HG02938 (cell line): ENCODE measurements around the gene LDLRAD4.

Experiments
- ATAC-seq: cut with Tn5 transposase; IDR thresholded peaks from one replicate; pipeline ENCODE4 v1.9.1; 2021; ENCODE audit warnings: mild to moderate bottlenecking, moderate library complexity; ENCODE audit not compliant: unreplicated experiment

LDLRAD4 gene

DNA sequence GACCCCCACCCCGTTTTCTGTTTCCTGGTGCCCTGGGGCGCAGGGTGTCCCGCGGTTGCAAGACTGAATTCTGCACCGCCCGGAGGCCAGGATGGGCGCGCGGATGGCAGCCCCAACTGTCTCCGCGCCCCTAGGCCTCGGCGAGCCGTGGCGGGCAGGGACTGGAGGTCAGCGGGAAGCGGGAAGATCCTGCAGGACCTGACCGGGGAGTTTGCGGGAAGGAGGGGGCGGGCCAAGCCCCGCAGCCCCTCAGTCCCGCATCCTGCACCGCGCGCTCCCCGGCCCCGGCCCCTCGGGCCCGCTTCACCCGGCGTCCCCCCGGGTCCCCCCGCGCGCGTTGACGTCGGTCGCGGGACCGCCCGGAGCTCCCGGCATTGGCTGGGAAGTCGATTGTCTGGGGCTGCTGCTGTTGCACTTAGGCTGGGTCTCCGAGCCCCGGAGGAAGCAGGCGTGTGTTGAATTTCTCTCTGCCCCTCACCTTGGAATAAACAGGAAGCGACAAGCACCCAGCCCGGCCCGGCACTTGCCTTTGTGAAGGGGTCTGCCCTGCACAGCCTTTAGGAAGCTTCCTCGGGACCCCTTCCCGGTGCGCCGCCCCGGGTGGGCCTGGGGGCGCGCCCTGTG, at the start of gene LDLRAD4:
LDLRAD4 (plus strand) TSS at position 393 of the 624 bp plus-strand sequence.
- ATAC-seq, result no peak

DNA sequence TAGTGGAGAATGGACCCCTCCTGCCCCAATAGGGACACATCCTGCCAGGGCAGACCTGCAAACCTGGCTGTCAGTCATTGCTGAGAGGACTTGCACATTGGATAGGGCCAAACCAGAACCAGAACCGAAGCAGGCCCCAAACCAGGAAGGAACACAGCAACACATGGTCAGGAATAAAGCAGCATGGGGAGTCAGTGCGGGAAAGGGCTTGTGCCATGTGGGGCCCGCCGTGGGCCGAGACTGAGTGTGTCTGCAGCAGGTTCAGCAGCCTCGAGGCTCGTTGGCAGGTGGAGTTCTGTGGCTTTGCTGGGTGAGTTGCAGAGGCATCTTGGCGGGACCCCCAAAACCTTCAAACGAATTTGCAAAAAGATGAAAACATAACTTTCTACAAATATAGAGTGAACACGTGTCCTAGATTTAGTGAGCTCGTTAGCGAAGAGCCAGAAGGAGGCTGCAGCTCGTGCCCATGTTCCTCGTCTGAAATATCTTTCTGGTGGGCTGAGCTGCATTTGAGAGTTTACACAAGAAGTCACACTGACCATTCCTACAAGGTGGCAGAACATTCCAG, 44.9 kb upstream of the LDLRAD4 start:
- ATAC-seq, result no peak

DNA sequence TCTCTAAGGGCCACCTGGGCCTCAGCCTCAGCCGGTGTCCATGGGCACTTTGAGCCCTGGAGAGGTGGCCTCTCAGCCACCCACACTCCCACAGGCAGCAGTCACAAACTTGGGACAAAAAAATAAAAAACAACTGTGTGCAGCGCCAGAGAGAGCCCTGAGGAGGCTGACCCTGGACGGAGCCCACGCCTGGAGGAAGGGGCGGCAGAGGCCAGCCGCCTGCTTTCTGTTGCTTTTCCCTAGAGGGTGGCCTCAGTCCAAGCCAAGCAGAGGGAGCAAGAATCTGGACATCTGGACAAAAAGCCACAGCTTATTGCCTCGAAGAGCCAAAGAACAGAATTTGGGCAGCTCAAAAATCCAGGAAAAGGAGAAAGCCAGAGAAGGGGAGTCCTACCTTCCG, 43.3 kb upstream of the LDLRAD4 start:
- ATAC-seq, result no peak

DNA sequence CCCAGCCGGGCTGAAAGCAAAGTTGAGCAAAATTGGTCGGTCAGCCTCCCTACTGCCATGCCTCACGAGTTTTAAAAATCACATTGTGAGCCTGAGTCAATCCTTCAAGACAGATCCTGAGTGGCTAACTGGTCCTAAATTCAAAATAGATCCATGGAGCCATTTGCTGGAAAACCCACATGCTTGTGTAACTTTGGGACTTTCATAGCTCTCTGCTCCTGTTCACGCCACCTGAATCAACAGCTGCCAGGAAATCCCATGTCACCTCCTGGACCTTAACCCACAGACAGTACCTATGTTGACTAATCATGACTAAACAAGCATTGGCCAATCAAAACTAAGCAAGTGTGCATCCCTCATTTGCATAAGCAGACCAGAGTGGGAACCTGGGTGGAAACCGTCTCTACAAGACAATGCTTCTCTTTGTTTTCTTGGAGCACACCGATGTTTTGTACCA, 42.8 kb upstream of the LDLRAD4 start:
- no peak for ATAC-seq

DNA sequence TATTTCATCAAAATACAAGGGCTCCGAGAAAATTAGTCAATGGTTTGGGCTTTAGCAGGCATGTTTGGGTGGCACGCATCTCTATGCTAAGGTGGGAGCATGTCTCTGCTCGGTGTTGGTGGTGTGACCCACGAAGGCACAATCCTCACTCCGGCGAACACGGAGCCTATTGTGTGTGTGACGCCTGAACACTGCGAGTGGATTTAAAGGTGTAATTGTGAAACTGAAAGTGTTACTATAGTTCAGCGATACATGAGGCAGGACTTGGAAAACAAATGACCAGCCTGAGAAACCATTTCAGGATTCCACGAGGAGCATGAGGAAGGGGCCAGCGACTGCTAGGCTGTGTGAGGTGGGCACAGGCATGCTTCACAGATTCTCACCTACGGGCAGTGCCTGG, 41.7 kb upstream of the LDLRAD4 start:
- ATAC-seq, result no peak

DNA sequence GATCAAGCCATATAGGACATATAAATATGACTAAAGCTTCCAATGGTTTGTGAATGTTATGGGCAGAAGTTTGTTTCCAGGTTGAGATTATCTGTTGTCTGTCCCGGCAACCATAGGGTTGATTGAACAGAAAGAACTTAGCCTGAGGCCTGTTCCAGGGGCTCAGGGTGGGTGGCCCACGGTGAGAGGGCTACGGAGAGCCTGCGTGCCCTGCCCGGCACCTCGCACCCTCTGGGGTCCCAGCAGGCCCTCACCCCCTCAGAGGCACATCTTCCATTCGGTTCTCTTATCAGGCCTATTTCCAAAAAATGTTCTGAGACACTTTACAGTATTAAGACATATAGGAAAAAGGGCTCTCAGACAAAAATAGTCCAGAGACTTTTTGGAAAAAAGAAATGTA, 40.4 kb upstream of the LDLRAD4 start:
- no peak for ATAC-seq

DNA sequence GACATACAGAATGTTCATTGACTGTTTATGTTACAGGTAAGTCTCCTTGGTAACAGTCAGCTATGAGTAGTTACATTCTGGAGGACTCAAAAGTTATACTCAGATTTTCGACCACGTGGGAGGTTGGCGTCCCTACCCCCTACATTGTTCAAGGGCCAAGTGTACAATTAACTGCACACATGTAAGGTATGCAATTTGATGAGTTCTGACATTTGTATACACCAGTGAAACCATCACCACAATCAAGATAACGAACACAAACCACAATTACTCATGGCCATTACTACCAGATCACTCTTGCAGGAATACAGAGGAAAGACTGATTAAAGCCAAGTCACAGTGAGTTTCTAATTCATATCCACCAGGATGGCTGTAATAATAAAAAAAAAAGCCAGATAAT, 39.6 kb upstream of the LDLRAD4 start:
- no peak for ATAC-seq

DNA sequence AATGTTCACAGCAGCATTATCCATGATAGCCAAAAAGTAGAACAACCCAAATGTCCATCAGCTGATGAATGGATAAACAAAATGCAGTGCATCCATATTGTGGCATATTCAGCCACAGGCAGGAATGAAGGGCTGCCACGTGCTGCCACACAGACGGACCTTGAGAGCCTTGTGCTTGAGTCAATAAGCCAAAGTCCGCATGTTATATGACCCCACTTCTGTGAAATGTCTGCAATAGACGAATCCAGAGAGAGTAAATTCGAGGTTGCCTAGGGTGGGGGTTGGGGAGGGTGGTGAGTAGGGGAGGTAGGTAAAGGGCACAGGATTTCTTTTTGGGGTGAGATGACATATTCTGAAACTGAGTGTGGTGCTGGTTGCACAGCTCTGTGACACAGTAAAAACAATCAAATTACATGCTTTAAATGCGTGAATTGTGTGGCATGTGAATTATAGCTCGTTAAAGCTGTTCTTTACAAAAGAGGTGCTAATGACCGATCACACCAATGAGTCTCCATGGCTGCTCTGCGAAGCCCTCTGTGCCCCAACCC, 38.9 kb upstream of the LDLRAD4 start:
- no peak for ATAC-seq

DNA sequence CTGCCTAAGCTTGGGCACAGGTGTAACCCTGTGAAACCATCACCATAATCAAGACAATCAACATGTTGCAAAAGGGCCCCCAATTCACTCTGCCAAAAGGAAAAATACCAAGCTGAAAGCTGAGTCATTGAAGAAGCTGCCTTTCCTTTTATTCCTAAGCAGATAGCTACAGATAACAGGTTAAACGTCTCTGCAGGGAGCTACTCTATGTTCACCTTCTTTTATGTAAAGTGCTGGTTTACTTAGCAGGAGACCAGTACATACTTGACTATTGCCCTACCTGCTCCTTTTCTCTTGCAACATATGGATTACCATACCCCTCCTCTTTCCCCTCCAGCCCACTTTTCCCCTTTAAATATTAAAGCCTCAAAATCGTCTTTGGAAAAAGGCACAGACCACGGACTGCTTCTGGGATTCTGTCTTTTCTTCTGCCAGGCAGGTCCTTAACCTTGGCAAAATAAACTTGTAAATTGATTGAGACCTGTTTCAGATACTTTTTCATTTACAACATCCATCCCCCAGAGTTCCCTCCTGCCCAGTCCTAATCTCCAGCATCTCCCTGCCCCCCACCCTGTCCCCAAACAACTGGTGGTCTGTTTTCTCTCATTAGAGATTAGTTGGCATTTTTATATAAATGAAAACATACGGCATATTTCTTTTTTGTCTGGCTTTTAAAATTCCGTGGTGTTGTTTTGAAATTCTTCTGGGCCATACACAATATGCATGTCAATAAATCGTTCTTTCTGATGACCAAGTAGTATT, 37.8 kb upstream of the LDLRAD4 start:
- no peak for ATAC-seq

DNA sequence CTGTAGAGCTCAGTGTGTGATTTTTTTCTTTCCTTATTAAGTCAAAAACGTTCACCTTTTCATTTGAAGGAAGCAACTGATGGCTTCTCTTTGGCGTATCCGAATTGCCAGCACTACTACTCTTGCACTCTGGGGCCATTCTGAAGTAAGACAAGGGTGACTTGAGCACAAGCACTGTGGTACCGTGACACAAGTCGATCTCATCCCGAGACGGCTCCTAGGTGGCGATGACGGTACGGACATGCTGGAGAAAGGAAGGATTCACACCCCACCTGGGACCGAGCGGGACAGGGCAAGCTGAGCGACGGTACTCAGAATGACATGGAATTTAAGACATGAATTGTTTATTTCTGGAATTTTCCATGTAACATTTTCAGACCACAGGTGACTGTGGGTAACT, 36.8 kb upstream of the LDLRAD4 start:
- no peak for ATAC-seq

DNA sequence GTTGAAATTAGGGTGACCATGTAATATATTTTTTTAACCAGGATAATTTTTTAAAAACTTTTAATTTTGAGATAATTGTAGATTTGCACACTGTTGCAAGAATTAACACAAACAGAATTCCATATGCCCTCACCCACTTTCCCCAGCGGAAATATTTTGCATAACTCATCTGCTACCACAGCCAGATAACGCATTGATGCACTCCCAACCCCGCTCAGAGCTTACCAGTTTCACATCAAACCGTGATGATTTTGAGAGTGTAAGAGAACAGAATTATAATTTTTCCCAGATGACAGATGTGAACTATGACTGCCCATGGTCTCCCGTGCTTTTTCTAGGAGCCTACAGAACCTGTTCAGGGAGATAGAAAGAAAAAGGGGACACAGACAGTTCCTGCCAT, 35.2 kb upstream of the LDLRAD4 start:
- ATAC-seq, result no peak

DNA sequence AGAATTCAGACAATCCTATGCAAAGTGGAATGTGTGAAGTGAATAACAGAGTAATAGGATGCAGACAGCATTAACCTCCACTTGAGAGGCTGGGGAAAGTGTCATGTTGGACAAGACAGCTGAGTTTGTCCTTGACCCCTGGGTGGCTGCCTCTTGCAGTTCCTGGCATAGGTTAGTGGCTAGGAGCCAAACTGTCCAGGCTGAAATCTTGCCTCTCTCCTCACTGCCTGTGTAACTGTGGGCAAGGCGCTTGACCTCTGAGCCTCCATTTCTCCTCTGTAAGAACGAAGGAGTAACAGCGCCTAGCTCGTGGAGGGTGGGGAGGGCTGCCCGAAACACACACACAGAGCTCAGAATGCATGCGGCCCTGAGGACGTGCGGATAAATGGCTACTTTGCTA, 34.8 kb upstream of the LDLRAD4 start:
- ATAC-seq, result no peak

DNA sequence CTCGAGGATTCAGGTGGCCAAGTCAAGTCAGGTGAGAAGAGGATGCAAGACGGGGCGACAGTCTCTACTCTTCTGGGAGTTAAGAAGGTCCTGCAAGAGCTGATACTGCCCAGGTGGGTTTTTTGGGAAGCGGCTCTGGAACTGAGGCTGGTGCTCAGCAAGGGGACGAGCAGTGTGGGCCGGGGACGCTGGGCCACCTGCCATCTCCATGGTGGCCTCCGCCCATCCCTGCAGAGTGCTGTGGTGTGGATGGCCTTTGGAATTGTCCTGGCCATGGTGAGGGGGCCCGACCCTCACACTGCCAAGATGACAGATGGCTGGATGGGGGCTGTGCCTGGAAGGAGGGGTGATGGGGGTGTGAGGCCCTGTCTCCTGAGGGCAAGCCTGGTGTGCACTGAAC, 34.2 kb upstream of the LDLRAD4 start:
- no peak for ATAC-seq

DNA sequence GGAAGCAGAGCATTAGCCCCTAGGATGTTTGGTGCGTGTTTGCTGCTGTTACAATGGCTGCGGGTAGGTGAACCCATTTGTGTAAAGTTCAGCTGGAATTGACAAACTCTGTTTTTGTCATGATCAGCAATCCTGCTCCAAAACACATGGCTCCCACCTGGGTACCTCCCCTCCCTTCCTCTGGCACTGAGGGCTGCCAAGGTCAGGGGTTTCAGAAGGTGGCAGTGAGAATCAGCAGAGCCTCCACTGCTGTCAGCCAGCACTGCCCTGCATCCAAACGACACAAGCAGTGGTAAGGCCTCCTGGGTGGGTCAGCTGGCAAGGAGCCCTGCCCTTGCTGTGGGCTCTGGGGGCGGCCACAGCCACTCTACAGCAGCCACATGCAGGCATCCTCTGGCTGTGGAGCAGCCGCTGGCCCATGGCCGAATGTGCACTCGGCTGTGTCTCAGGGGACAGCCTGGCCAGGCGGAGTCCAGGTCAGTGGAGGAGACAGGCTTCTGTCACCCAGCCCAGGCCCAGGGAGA, 32.8 kb upstream of the LDLRAD4 start:
- ATAC-seq, result no peak

DNA sequence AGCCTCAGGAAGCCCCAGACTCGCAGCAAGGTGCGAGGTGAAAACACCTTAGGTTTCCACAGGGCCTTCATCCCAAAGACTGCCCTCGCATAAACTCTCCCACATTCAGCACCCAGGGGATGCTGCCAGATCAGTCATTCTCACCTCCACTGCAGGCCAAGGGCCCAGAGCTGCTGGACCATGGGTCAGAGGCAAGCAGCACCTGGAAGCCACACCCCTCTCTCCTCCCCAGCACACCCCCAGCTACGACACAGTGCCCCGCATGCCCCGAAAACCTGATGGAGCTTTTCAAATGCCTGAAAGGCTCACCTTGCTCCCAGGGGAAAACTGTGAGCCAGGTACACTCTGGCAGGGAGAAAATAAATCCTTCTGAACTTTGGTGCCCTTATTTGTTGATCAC, 31.9 kb upstream of the LDLRAD4 start:
- ATAC-seq, result no peak

DNA sequence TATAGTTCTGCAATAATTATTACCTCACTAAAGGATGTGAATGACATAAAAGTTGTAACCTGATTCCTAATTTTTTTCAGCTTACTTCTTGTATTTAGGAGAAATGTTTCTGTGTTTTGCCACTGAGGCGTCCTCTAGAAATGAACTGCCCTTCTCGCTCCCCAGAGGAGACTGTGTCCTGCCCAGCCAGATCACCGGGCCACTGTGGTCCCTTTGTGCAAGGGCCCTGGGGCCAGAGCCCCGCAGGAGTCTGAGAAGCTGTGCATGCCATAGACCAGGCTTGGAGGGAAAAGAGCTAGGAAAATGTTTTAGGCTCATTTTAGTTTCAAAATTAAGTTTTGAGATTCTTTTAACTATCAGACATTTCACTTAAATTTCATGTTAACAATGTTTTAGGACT, 31.1 kb upstream of the LDLRAD4 start:
- no peak for ATAC-seq

DNA sequence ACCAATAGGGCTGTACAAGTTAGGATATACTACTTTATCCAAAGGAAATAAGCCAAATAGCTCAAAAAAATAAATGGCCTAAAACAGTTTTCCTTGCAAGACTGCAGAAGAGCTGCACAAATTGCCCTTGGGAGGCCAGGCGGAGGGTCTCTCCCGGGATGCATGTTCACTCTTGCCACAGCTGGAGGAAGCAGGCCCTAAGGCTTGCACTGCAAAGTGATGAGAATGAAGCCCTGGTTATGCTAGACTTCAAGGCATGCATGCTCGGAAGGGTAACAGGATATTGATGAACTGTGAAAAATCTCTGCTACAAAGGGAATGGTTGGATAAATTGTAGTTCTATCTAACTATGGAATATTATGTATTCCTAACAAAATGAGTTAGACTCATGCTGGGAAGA, 27.5 kb upstream of the LDLRAD4 start:
- no peak for ATAC-seq

DNA sequence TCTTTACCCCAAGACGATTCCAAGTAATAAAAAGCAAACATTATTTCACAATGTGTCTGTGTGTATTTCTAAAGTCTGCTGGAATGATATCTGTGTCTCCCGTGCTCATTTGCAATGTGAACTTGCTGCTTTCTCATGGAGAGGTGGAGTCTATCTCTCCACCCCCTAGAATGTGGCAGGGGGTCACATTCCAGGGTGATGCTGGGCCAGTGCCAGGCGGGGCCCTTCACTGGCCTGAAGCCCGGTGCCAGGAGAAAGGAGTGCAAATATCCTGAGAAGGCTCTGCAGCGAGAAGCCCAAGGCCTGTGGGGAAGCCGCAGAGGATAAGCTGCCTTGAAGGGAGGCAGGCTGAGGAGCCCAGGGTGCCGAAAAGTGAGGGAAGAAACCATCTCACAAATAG, 26.8 kb upstream of the LDLRAD4 start:
- ATAC-seq, result no peak

DNA sequence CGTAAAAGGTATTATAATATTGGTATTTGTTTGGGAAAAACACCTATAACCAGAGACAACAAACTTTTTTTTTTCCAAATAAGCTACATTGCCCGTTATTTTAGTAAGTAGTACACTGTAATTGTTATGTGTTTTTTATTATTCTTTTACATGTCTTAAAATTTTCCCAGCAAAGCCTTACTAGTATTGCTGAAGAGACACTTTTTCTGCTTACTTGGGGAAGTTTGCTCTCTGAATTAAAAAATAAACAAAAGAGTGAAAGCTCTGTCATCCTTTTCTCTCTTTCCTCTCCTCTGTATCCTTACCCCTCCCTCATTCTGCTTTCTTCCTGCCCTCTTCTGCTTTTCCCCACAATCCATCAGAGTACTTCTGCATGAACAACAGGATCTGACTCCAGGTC, 25.6 kb upstream of the LDLRAD4 start:
- no peak for ATAC-seq

DNA sequence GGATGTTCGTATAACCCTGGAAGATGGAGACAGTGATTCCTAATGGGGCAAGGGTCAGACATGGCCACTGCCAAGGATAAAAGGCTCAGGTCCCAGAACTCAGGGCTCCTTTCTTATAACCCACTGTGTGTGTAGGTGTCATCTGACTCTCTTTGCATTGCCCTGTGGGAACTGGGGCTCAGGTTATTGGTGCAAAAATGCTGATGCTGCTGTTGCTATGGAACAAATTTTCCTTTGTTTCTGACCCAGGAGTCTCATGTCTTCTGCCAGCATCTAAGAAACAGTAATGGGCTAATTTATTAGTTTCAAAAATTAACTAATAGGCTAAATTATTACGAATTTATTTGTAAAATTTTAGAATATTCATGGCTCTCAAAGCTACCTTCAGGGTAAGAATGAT, 24.3 kb upstream of the LDLRAD4 start:
- ATAC-seq, result no peak

DNA sequence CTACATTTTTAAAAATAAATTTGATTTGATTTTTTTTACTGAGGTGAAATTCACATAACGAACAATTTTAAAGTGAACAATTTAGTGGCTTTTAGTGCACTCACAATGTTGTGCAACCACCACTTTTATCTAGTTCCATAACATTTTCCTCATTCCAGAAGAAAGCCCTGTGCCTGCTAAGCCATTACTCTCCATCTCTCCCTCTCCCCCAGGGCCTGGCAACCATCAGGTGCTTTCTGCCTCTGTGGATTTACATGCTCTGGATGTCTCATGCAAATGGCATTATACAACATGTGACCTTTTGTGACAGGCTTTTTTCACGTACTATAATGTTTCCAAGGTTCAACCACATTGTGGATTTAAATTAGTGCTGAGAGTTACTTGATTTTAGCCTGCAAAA, 19.9 kb upstream of the LDLRAD4 start:
- ATAC-seq, result no peak

DNA sequence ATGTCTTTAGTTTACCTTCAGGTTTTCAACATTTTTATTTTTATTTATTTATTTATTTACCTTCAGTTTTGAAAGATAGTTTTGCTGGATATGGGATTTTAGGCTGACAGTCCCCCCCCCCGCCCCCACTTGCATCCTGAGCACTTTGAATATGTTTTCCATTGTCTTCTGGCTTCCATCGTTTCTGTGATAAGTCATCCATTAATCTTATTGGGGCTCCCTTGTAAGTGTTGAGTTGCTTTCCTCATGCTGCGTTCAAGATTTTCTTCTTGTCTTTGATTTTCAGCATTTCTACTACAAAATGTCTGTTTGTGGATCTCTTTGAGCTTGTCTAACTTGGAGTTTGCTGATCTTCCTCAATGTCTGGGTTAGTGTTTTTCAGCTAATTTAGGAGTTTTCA, 19.4 kb upstream of the LDLRAD4 start:
- ATAC-seq, result no peak
